ENCODE results near the gene IGFBP5. TPM values are rescaled to one million over a fixed set of nuclear protein-coding genes. Genes with fewer than 3 reads are reported as not detected.

The IGFBP5 gene
- total RNA-seq, 2 donors from 2014 or later = 0.02 TPM; not detected in 1

- ATAC-seq = no peak
- H3K9me3 Mint-ChIP-seq = no peaks in the 10 kb centered on the region
- no peak overlapping the region for H3K27ac Mint-ChIP-seq
- DNase-seq (ENCODE audit: low spot score in 2 of 2) = no peak
- no peaks in the 10 kb centered on the region for H3K36me3 Mint-ChIP-seq
Observed at GRCh38 chr2:216717907-216718615, 22.7 kb upstream of the IGFBP5 start.

- Mint-ChIP-seq H3K27ac (no peak overlapping the region), H3K9me3 (no peaks in the 10 kb centered on the region), H3K36me3 (no peaks in the 10 kb centered on the region)
- no peak for DNase-seq (ENCODE audit: low spot score in 2 of 2)
- ATAC-seq = no peak
Observed at GRCh38 chr2:216717491-216717901, 22.1 kb upstream of the IGFBP5 start.

GRCh38 chr2:216716109-216716508 lies 20.8 kb upstream of the IGFBP5 start:
- no peak for DNase-seq (ENCODE audit: low spot score in 2 of 2)
- no peak for ATAC-seq
- Mint-ChIP-seq H3K9me3 (no peaks in the 10 kb centered on the region), H3K36me3 (no peaks in the 10 kb centered on the region), H3K27ac (no peak overlapping the region)

GRCh38 chr2:216715402-216715974 lies 20.1 kb upstream of the IGFBP5 start:
- no peaks in the 10 kb centered on the region for H3K9me3 Mint-ChIP-seq
- no peak for DNase-seq (ENCODE audit: low spot score in 2 of 2)
- no peak overlapping the region for H3K27ac Mint-ChIP-seq
- no peak for ATAC-seq
- no peaks in the 10 kb centered on the region for H3K36me3 Mint-ChIP-seq

- DNase-seq (ENCODE audit: low spot score in 2 of 2) = no peak
- ATAC-seq = no peak
- Mint-ChIP-seq H3K36me3 (no peaks in the 10 kb centered on the region), H3K9me3 (no peaks in the 10 kb centered on the region), H3K27ac (no peak overlapping the region)
Observed at GRCh38 chr2:216714376-216714775, 19.0 kb upstream of the IGFBP5 start.

GRCh38 chr2:216713691-216714336 lies 18.5 kb upstream of the IGFBP5 start:
- Mint-ChIP-seq H3K27ac (no peak overlapping the region), H3K36me3 (no peaks in the 10 kb centered on the region), H3K9me3 (no peaks in the 10 kb centered on the region)
- ATAC-seq (no peak), DNase-seq (ENCODE audit: low spot score in 2 of 2) (no peak)

- Mint-ChIP-seq H3K27ac (no peak overlapping the region), H3K36me3 (no peaks in the 10 kb centered on the region), H3K9me3 (no peaks in the 10 kb centered on the region)
- no peak for ATAC-seq
- DNase-seq (ENCODE audit: low spot score in 2 of 2) = no peak
Observed at GRCh38 chr2:216711348-216711747, 16.0 kb upstream of the IGFBP5 start.

GRCh38 chr2:216710551-216711301 lies 15.4 kb upstream of the IGFBP5 start:
- DNase-seq (ENCODE audit: low spot score in 2 of 2) (no peak), ATAC-seq (no peak)
- H3K27ac Mint-ChIP-seq = no peak overlapping the region
- no peaks in the 10 kb centered on the region for H3K36me3 Mint-ChIP-seq
- no peaks in the 10 kb centered on the region for H3K9me3 Mint-ChIP-seq

- ATAC-seq (no peak), DNase-seq (ENCODE audit: low spot score in 2 of 2) (no peak)
- no peaks in the 10 kb centered on the region for H3K36me3 Mint-ChIP-seq
- H3K27ac Mint-ChIP-seq = no peak overlapping the region
- no peaks in the 10 kb centered on the region for H3K9me3 Mint-ChIP-seq
Observed at GRCh38 chr2:216702756-216703155, 7.4 kb upstream of the IGFBP5 start.

GRCh38 chr2:216701544-216701943 lies 6.2 kb upstream of the IGFBP5 start:
- no peaks in the 10 kb centered on the region for H3K36me3 Mint-ChIP-seq
- H3K27ac Mint-ChIP-seq = no peak overlapping the region
- DNase-seq (ENCODE audit: low spot score in 2 of 2) (no peak), ATAC-seq (no peak)
- no peaks in the 10 kb centered on the region for H3K9me3 Mint-ChIP-seq

GRCh38 chr2:216700781-216701180 lies 5.4 kb upstream of the IGFBP5 start:
- Mint-ChIP-seq H3K9me3 (no peaks in the 10 kb centered on the region), H3K27ac (no peak overlapping the region)

GRCh38 chr2:216700088-216700567 lies 4.8 kb upstream of the IGFBP5 start:
- no peak overlapping the region for H3K27ac Mint-ChIP-seq
- DNase-seq (ENCODE audit: low spot score in 2 of 2) (no peak), ATAC-seq (no peak)
- H3K9me3 Mint-ChIP-seq = no peaks in the 10 kb centered on the region
- H3K36me3 Mint-ChIP-seq = no peaks in the 10 kb centered on the region

More at GRCh38 chr2:216700781-216701180, 5.4 kb upstream of the IGFBP5 start:
- ATAC-seq (no peak), DNase-seq (ENCODE audit: low spot score in 2 of 2) (no peak)
- H3K36me3 Mint-ChIP-seq = no peaks in the 10 kb centered on the region

GRCh38 chr2:216698895-216699294 lies 3.5 kb upstream of the IGFBP5 start:
- H3K36me3 Mint-ChIP-seq = no peaks in the 10 kb centered on the region
- no peak overlapping the region for H3K27ac Mint-ChIP-seq
- peak in 1 of 2 donors; percentile 61 for ATAC-seq
- no peak for DNase-seq (ENCODE audit: low spot score in 2 of 2)
- no peaks in the 10 kb centered on the region for H3K9me3 Mint-ChIP-seq

- DNase-seq (ENCODE audit: low spot score in 2 of 2) (no peak), ATAC-seq (no peak)
- no peaks in the 10 kb centered on the region for H3K36me3 Mint-ChIP-seq
- no peaks in the 10 kb centered on the region for H3K9me3 Mint-ChIP-seq
- H3K27ac Mint-ChIP-seq = no peak overlapping the region
Observed at GRCh38 chr2:216698293-216698692, 2.9 kb upstream of the IGFBP5 start.

- DNase-seq (ENCODE audit: low spot score in 2 of 2) (no peak), ATAC-seq (no peak)
- no peak overlapping the region for H3K27ac Mint-ChIP-seq
- no peaks in the 10 kb centered on the region for H3K36me3 Mint-ChIP-seq
- H3K9me3 Mint-ChIP-seq = no peaks in the 10 kb centered on the region
Observed at GRCh38 chr2:216696751-216697560, 1.6 kb upstream of the IGFBP5 start.

- H3K9me3 Mint-ChIP-seq = no peaks in the 10 kb centered on the region
- DNase-seq (ENCODE audit: low spot score in 2 of 2) (no peak), ATAC-seq (no peak)
- no peak overlapping the region for H3K27ac Mint-ChIP-seq
- H3K36me3 Mint-ChIP-seq = no peaks in the 10 kb centered on the region
Observed at GRCh38 chr2:216696321-216696720, 972 bp upstream of the IGFBP5 start.
